MCF 10A (cell line): Measurements from ENCODE around the gene TTC4. TPM values are rescaled to one million over a fixed set of nuclear protein-coding genes. Genes with fewer than 3 reads are reported as not detected.

Experiments
- BruUV-seq: library from RNA; stranded (reverse); fragments of 400-500 nt; replicated peaks from 2 replicates; lab custom pipeline; 2021; lab: Mats Ljungman, UMichigan
- CTCF ChIA-PET: fragments of 300-600 bp; sonication (Branson Sonifier 250); formaldehyde crosslinking; extraction: SDS; loops from one replicate; lab custom pipeline; 2021; ENCODE audit warnings: antibody characterized with exemption, inconsistent platforms; lab: Yijun Ruan, JAX
- POLR2A ChIA-PET: fragments of 300-600, 350-650 bp; sonication (Branson Sonifier 250); formaldehyde crosslinking; extraction: SDS; loops from one replicate; lab custom pipeline; 2020; ENCODE audit warnings: antibody characterized with exemption, inconsistent platforms; lab: Yijun Ruan, JAX
- DNase-seq: peaks from one replicate; pipeline ENCODE4 v3.0.0-alpha.2; 2018; ENCODE audit not compliant: unreplicated experiment
- H3K27ac Mint-ChIP-seq: one replicate; pipeline ENCODE4 v1.8.0; 2022; ENCODE audit warnings: mild to moderate bottlenecking, low read depth, mixed read lengths; ENCODE audit not compliant: unreplicated experiment
- H3K27me3 Mint-ChIP-seq: one replicate; pipeline ENCODE4 v1.8.0; 2022; ENCODE audit warnings: mixed read lengths; ENCODE audit not compliant: insufficient read depth, unreplicated experiment
- H3K36me3 Mint-ChIP-seq: one replicate; pipeline ENCODE4 v1.8.0; 2022; ENCODE audit warnings: mild to moderate bottlenecking, moderate library complexity, mixed read lengths; ENCODE audit not compliant: insufficient read depth, unreplicated experiment
- H3K4me1 Mint-ChIP-seq: one replicate; pipeline ENCODE4 v1.8.0; 2022; ENCODE audit warnings: mixed read lengths; ENCODE audit not compliant: insufficient read depth, unreplicated experiment
- H3K4me3 Mint-ChIP-seq: one replicate; pipeline ENCODE4 v1.8.0; 2022; ENCODE audit warnings: mild to moderate bottlenecking, moderate library complexity, mixed read lengths; ENCODE audit not compliant: unreplicated experiment
- H3K9me3 Mint-ChIP-seq: one replicate; pipeline ENCODE4 v1.8.0; 2022; ENCODE audit warnings: mixed read lengths; ENCODE audit not compliant: unreplicated experiment
- CTCF ChIP-seq: fragments of 200-600 bp; IDR thresholded peaks from one replicate; pipeline ENCODE4 v1.8.0; 2022; ENCODE audit warnings: antibody characterized with exemption, mild to moderate bottlenecking; ENCODE audit not compliant: unreplicated experiment
- intact Hi-C: fragments of 100-400 bp; cut with micrococcal nuclease; formaldehyde crosslinking; loops from 2 replicates; pipeline ENCODE4 v1.14.1; 2022
- total RNA-seq: library from RNA; stranded (reverse); gene quantifications from 2 replicates; pipeline ENCODE4 v1.2.3, GENCODE V29; 2022

Gene TTC4
- total RNA-seq, 1 experiment from 2014 or later, result 25.0 TPM

DNA sequence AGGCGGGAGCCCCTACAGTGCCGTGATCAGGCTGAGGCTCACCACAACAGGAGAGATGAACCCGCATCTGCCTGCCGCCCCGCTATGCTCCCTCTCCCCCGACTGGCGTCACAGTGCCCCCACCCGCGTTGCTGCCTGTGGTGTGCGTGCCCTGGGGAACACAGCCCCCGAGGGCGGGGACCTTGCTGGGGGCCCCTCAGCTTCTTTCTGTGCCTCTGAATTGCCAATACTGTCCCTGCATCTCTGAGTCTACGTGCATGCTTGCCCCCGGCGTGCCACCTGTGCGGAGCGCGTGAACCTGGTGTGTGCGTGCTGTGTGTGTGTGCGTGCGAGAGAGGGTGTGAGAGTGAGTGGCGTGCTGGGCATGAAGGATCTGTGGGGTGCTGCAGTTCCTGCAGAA lies 38.4 kb downstream of the TTC4 start:
- no peaks in the 10 kb centered on the region for H3K9me3 Mint-ChIP-seq
- TF ChIP-seq CTCF, result no peak
- H3K36me3 Mint-ChIP-seq, result peaks cover 6% of the 10 kb centered on the region
- ChIA-PET POLR2A (no interaction called here), CTCF (no interaction called here)
- intact Hi-C loops, result no loop called here
- DNase-seq, result no peak
- H3K4me1 Mint-ChIP-seq, result no peaks in the 10 kb centered on the region
- no peak overlapping the region for H3K4me3 Mint-ChIP-seq
- H3K27ac Mint-ChIP-seq, result no peak overlapping the region
- BruUV-seq, result no TSS peak
- H3K27me3 Mint-ChIP-seq, result no peaks in the 10 kb centered on the region

DNA sequence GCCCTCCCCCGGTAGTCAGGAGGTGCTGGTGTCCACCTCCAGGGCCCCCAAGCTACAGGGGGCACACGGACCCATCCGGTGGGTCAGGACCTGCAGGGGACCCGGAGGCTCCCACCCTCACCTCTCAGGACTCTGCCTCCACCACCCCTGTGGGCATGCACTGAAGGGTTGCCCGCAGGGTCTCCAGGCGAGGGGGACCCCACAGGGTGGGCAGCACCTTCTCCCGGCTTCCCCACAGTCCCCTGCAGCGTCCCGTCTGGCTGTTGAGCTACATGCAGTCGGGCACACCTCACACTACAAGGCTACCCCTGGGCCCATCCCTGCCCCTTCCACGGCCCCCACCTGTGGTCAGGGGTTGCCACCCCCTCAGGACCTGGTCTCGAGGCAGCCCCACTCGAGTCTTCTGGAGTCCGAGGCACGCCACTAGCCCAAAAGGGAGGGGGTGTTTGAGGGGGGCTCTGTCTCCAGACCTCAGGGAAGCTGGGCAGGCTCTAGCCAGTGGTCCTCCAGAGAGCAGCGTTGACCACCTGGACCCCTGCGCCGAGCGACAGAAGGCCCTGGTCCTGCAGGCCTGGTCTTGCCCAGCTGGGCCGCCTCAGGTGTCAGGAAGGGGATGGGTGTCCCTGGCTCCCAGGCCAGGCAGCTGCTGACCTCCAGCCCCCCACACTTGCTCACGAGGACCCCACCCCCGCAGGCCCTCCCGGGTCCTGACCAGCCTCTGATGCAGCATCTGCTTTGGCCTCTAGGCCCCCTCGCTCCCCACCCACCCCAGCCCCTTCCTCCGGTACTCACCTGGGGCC lies 39.0 kb downstream of the TTC4 start:
- POLR2A ChIA-PET, result no interaction called here
- BruUV-seq, result no TSS peak
- Mint-ChIP-seq H3K27ac (no peak overlapping the region), H3K9me3 (no peaks in the 10 kb centered on the region), H3K36me3 (peaks cover 6% of the 10 kb centered on the region), H3K4me3 (no peak overlapping the region), H3K4me1 (no peaks in the 10 kb centered on the region), H3K27me3 (no peaks in the 10 kb centered on the region)
- TF ChIP-seq CTCF, result no peak
- intact Hi-C loops, result no loop called here
- no peak for DNase-seq
- CTCF ChIA-PET, result interaction anchor here (0.6 kb wide), 1 partner anchor 451 kb away, joined by 3 read pairs; no protein-coding TSS in a partner anchor

- H3K4me3 Mint-ChIP-seq, result no peak overlapping the region
- BruUV-seq, result no TSS peak
- TF ChIP-seq CTCF, result no peak
- H3K36me3 Mint-ChIP-seq, result peaks cover 6% of the 10 kb centered on the region
- intact Hi-C loops, result no loop called here
- ChIA-PET CTCF (interaction anchor here (0.6 to 0.8 kb wide), 3 partner anchors 71 to 193 kb away, joined by 4 read pairs; no protein-coding TSS in a partner anchor), POLR2A (no interaction called here)
- no peak for DNase-seq
- no peaks in the 10 kb centered on the region for H3K9me3 Mint-ChIP-seq
- H3K27ac Mint-ChIP-seq, result no peak overlapping the region
- no peaks in the 10 kb centered on the region for H3K27me3 Mint-ChIP-seq
- H3K4me1 Mint-ChIP-seq, result peaks cover 3% of the 10 kb centered on the region
These were observed 42.2 kb downstream of the TTC4 start for GRCh38 chr1:54757833-54758232.

GRCh38 chr1:54758678-54759348 lies 43.2 kb downstream of the TTC4 start:
- ChIA-PET CTCF (interaction anchor here (0.6 to 1.4 kb wide), 3 partner anchors 43 to 192 kb away, joined by 4 read pairs; no protein-coding TSS in a partner anchor), POLR2A (no interaction called here)
- no peaks in the 10 kb centered on the region for H3K9me3 Mint-ChIP-seq
- H3K4me3 Mint-ChIP-seq, result no peak overlapping the region
- DNase-seq, result no peak
- no peaks in the 10 kb centered on the region for H3K27me3 Mint-ChIP-seq
- H3K27ac Mint-ChIP-seq, result no peak overlapping the region
- peaks cover 8% of the 10 kb centered on the region for H3K4me1 Mint-ChIP-seq
- no peak for TF ChIP-seq CTCF
- intact Hi-C loops, result no loop called here
- peaks cover 6% of the 10 kb centered on the region for H3K36me3 Mint-ChIP-seq
- no TSS peak for BruUV-seq
